ENCODE results near the gene TCF7L2. TPM values are rescaled to one million over a fixed set of nuclear protein-coding genes. Genes with fewer than 3 reads are reported as not detected.

The TCF7L2 gene
- total RNA-seq, 1 experiment from 2014 or later = 16.1 TPM

DNA sequence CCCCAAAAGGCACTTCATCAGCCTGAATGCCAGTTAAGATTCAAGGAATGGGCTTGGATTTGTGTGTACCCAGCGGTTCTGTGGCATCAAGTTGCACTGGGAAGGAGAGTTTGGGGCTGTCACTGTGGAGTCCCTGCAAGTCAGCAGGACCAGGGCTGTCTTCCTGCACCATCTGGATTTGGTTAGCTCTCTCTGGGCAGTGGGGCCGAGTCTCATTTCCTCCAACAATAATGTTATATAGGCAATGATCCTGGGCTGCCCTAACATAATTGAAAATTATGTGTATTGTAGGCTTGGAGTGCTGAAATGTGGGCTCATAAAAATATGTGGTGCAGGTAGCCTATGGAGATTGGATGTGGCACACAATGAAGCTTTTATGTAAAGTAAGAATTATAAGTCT is 87.2 kb downstream of the TCF7L2 start:
- no peak for TF ChIP-seq EZH2 (IDR thresholded peaks at IDR 0.05; ENCODE audit: low read length, unreplicated experiment)
- TF ChIP-seq, protein P1, sequence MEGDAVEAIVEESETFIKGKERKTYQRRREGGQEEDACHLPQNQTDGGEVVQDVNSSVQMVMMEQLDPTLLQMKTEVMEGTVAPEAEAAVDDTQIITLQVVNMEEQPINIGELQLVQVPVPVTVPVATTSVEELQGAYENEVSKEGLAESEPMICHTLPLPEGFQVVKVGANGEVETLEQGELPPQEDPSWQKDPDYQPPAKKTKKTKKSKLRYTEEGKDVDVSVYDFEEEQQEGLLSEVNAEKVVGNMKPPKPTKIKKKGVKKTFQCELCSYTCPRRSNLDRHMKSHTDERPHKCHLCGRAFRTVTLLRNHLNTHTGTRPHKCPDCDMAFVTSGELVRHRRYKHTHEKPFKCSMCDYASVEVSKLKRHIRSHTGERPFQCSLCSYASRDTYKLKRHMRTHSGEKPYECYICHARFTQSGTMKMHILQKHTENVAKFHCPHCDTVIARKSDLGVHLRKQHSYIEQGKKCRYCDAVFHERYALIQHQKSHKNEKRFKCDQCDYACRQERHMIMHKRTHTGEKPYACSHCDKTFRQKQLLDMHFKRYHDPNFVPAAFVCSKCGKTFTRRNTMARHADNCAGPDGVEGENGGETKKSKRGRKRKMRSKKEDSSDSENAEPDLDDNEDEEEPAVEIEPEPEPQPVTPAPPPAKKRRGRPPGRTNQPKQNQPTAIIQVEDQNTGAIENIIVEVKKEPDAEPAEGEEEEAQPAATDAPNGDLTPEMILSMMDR (conservative IDR thresholded peaks at IDR 0.05; ENCODE audit: low read depth, low read length) = no peak
- TF ChIP-seq EZH2phosphoT487 (IDR thresholded peaks at IDR 0.05; ENCODE audit: borderline replicate concordance, low read length) = no peak
- no TSS peak for BruUV-seq (replicated peaks)
- Histone ChIP-seq H3K4me3 (ENCODE audit: low read length) (no peak overlapping the region), H4K20me1 (ENCODE audit: low read length) (0 out of 2 replicates have a peak, but pooled peaks cover 10% of the 10 kb centered on the region), H3K79me2 (ENCODE audit: low read length) (peaks cover 91% of the 10 kb centered on the region), H3K27me3 (ENCODE audit: low read length) (no peaks in the 10 kb centered on the region), H3K9me3 (ENCODE audit: low read length) (no peaks in the 10 kb centered on the region), H3K9me2 (replicated peaks; ENCODE audit: low read length) (no peaks in the 10 kb centered on the region), H3K9ac (ENCODE audit: low read length) (no peak overlapping the region), H3K4me1 (ENCODE audit: insufficient read depth, low read length) (peaks cover 5% of the 10 kb centered on the region), H3K27ac (ENCODE audit: low read length) (no peak overlapping the region), H3K36me3 (ENCODE audit: low read depth, low read length) (peaks cover 25% of the 10 kb centered on the region), H2AFZ (ENCODE audit: low read length) (no peak overlapping the region), H3K4me2 (ENCODE audit: low read length) (no peak overlapping the region), H3F3A (ENCODE audit: low read length, unreplicated experiment) (no peaks in the 10 kb centered on the region)
- ATAC-seq = no peak
- ChIA-PET CTCF (no interaction called here), POLR2A (ENCODE audit: unreplicated experiment) (interaction anchor here (0.6 kb wide), 1 partner anchor 94 kb away, joined by 3 read pairs; no protein-coding TSS in a partner anchor)
- intact Hi-C loops (cut with micrococcal nuclease) = no loop called here
- no peak for DNase-seq

DNA sequence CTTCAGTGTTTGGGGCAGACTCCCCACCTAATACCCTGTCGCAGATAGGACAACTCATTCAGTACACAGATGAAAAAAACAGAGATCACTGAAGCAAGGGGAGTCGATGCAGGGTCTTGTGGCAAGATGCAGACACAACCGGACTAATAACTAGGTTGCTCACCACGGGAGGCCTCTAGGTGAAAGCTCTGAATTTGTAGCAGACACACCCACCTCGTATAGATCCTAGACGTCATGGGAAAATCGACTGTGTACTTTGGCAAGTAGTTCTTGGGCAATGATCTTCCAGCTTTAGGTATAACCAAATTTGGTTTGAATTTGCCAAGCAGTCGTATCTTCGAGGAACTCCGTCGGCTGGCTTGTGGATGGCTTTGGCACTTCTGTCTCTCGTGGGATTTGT is 88.1 kb downstream of the TCF7L2 start:
- Histone ChIP-seq H3F3A (ENCODE audit: low read length, unreplicated experiment) (no peaks in the 10 kb centered on the region), H3K4me3 (ENCODE audit: low read length) (no peak overlapping the region), H3K4me2 (ENCODE audit: low read length) (no peak overlapping the region), H3K36me3 (ENCODE audit: low read depth, low read length) (peaks cover 28% of the 10 kb centered on the region), H3K9me3 (ENCODE audit: low read length) (no peaks in the 10 kb centered on the region), H3K9ac (ENCODE audit: low read length) (no peak overlapping the region), H3K9me2 (replicated peaks; ENCODE audit: low read length) (no peaks in the 10 kb centered on the region), H3K27me3 (ENCODE audit: low read length) (no peaks in the 10 kb centered on the region), H2AFZ (ENCODE audit: low read length) (no peak overlapping the region), H3K79me2 (ENCODE audit: low read length) (peaks cover 91% of the 10 kb centered on the region), H3K27ac (ENCODE audit: low read length) (no peak overlapping the region), H4K20me1 (ENCODE audit: low read length) (0 out of 2 replicates have a peak, but pooled peaks cover 10% of the 10 kb centered on the region), H3K4me1 (ENCODE audit: insufficient read depth, low read length) (peaks cover 7% of the 10 kb centered on the region)
- POLR2A ChIA-PET (ENCODE audit: unreplicated experiment) = no interaction called here
- intact Hi-C loops (cut with micrococcal nuclease) = no loop called here
- DNase-seq (no peak), ATAC-seq (no peak)
- no TSS peak for BruUV-seq (replicated peaks)
- CTCF ChIA-PET = no interaction called here
- TF ChIP-seq EZH2 (IDR thresholded peaks at IDR 0.05; ENCODE audit: low read length, unreplicated experiment) (no peak), EZH2phosphoT487 (IDR thresholded peaks at IDR 0.05; ENCODE audit: borderline replicate concordance, low read length) (no peak)
- TF ChIP-seq, protein P1 (conservative IDR thresholded peaks at IDR 0.05; ENCODE audit: low read depth, low read length) = no peak

DNA sequence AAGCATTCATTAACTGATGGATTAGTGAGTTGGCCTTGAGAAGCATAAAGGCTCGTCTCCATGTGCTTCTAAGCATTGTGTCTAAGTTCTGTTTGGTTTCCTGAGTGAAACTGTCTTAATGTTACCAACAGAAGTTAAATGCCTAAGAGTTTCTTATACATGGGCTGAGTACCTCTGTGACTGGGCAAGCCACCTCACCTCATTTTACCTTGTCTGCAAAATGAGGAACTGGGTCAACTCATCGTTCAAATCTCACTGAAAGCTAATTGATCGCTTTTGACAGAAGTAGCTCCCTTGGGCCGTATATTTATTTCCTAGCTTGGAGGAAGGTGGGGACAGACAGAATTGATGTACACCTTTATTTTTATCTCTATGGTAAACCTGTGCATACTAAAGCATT is 88.9 kb downstream of the TCF7L2 start:
- intact Hi-C loops (cut with micrococcal nuclease) = no loop called here
- CTCF ChIA-PET = no interaction called here
- peaks cover 7% of the 10 kb centered on the region for H3K4me1 ChIP-seq (ENCODE audit: insufficient read depth, low read length)
- 0 out of 2 replicates have a peak, but pooled peaks cover 10% of the 10 kb centered on the region for H4K20me1 ChIP-seq (ENCODE audit: low read length)
- POLR2A ChIA-PET (ENCODE audit: unreplicated experiment) = no interaction called here
- no peak overlapping the region for H3K9ac ChIP-seq (ENCODE audit: low read length)
- no TSS peak for BruUV-seq (replicated peaks)
- H3K4me2 ChIP-seq (ENCODE audit: low read length) = no peak overlapping the region
- H3K9me2 ChIP-seq (replicated peaks; ENCODE audit: low read length) = no peaks in the 10 kb centered on the region
- no peaks in the 10 kb centered on the region for H3F3A ChIP-seq (ENCODE audit: low read length, unreplicated experiment)
- TF ChIP-seq EZH2 (IDR thresholded peaks at IDR 0.05; ENCODE audit: low read length, unreplicated experiment) (no peak), EZH2phosphoT487 (IDR thresholded peaks at IDR 0.05; ENCODE audit: borderline replicate concordance, low read length) (no peak)
- TF ChIP-seq, protein P1 (conservative IDR thresholded peaks at IDR 0.05; ENCODE audit: low read depth, low read length) = no peak
- no peaks in the 10 kb centered on the region for H3K9me3 ChIP-seq (ENCODE audit: low read length)
- H3K27ac ChIP-seq (ENCODE audit: low read length) = no peak overlapping the region
- peaks cover 91% of the 10 kb centered on the region for H3K79me2 ChIP-seq (ENCODE audit: low read length)
- DNase-seq = no peak
- peaks cover 28% of the 10 kb centered on the region for H3K36me3 ChIP-seq (ENCODE audit: low read depth, low read length)
- no peak overlapping the region for H3K4me3 ChIP-seq (ENCODE audit: low read length)
- no peak overlapping the region for H2AFZ ChIP-seq (ENCODE audit: low read length)
- no peaks in the 10 kb centered on the region for H3K27me3 ChIP-seq (ENCODE audit: low read length)
- ATAC-seq = no peak

Data from PC-3 (cell line).